HepG2 (cell line): ENCODE results near the gene NRAP. TPM values are rescaled to one million over a fixed set of nuclear protein-coding genes. Genes with fewer than 3 reads are reported as not detected.
A peak's percentile ranks its signal among the peaks of the same experiment; 100 is the strongest.

Experiments used
- ARNT2 ChIP-seq: sonication (generic); formaldehyde crosslinking; IDR thresholded peaks from 2 replicates; pipeline ENCODE4 v1.8.0; 2022; ENCODE audit warnings: mild to moderate bottlenecking, low read depth, missing genetic modification reagents, moderate library complexity
- ELF1 ChIP-seq: sonication (generic); formaldehyde crosslinking; IDR thresholded peaks from 2 replicates; pipeline ENCODE4 v1.4.0; 2020; ENCODE audit warnings: missing genetic modification reagents
- FOXA3 ChIP-seq: IDR thresholded peaks from 2 replicates; pipeline ENCODE4 v1.6.1; 2016; ENCODE audit warnings: missing genetic modification reagents, missing compliant biosample characterization
- HES4 ChIP-seq: sonication (generic); formaldehyde crosslinking; IDR thresholded peaks from 2 replicates; pipeline ENCODE4 v1.9.0; 2021; ENCODE audit warnings: mild to moderate bottlenecking, missing genetic modification reagents, borderline replicate concordance
- KLF16 ChIP-seq, 2 experiments: sonication (generic) in 1 of 2; formaldehyde crosslinking in 1 of 2; IDR thresholded peaks; 2 replicates each; pipeline versions ENCODE4 v1.6.1 to v1.8.0; 2016 to 2023; ENCODE audit warnings: missing genetic modification reagents in 2 of 2, missing compliant biosample characterization in 1 of 2
- NCOA1 ChIP-seq: sonication (generic); formaldehyde crosslinking; IDR thresholded peaks from 2 replicates; pipeline ENCODE4 v1.9.0; 2021; ENCODE audit warnings: missing genetic modification reagents
- RFX3 ChIP-seq: IDR thresholded peaks from 2 replicates; pipeline ENCODE4 v1.6.1; 2016; ENCODE audit warnings: missing biosample characterization, missing genetic modification reagents
- RXRB ChIP-seq: IDR thresholded peaks from 2 replicates; pipeline ENCODE4 v1.6.1; 2016; ENCODE audit warnings: borderline replicate concordance, missing genetic modification reagents, missing compliant biosample characterization
- SAP130 ChIP-seq: IDR thresholded peaks from 2 replicates; pipeline ENCODE4 v1.6.1; 2016; ENCODE audit warnings: low read depth
- TCF7 ChIP-seq: sonication (generic); IDR thresholded peaks from 2 replicates; pipeline ENCODE4 v1.6.1; 2016; ENCODE audit warnings: antibody characterized with exemption, low read depth
- ZIK1 ChIP-seq: sonication (generic); formaldehyde crosslinking; IDR thresholded peaks from 2 replicates; pipeline ENCODE4 v1.5.0; 2020; ENCODE audit warnings: mild to moderate bottlenecking, low read depth, missing genetic modification reagents, borderline replicate concordance
- polyA plus RNA-seq, 8 experiments: library from polyadenylated mRNA; depleted of rRNA in 3 of 8; stranded (reverse) in 7 of 8; unstranded in 1 of 8; fragments of >200 nt; fragmentation: Illumina TruSeq in 4 of 8; extraction: Trizol in 4 of 8; gene quantifications; 2 replicates each; pipeline versions ENCODE4 v1.2.1 to v1.2.3, GENCODE V29; 2011 to 2016; ENCODE audit warnings: low read depth in 4 of 8, missing spikeins in 1 of 8, mixed read lengths in 1 of 8; ENCODE audit not compliant: insufficient read depth in 1 of 8
- total RNA-seq, 5 experiments: library from RNA; depleted of rRNA; stranded (reverse); fragments of >200 nt; fragmentation: Illumina TruSeq; extraction: Trizol; gene quantifications; 2 replicates each; pipeline ENCODE4 v1.2.3, GENCODE V29; 2016; ENCODE audit warnings: low read depth in 1 of 5
- TF ChIP-seq, protein P1 (sequence below): sonication (generic); formaldehyde crosslinking; IDR thresholded peaks from 2 replicates; pipeline ENCODE4; 2020; ENCODE audit warnings: missing genetic modification reagents, mild to moderate bottlenecking, borderline replicate concordance
- TF ChIP-seq, protein P2 (sequence below): sonication (generic); formaldehyde crosslinking; IDR thresholded peaks from 2 replicates; pipeline ENCODE4 v1.8.0; 2022; ENCODE audit warnings: mild to moderate bottlenecking, missing genetic modification reagents; ENCODE audit not compliant: insufficient replicate concordance
- TF ChIP-seq, protein P3 (sequence below): sonication (generic); formaldehyde crosslinking; IDR thresholded peaks from 2 replicates; pipeline ENCODE4 v1.5.1; 2020; ENCODE audit warnings: mild to moderate bottlenecking, missing genetic modification reagents, moderate library complexity
- TF ChIP-seq, protein P4 (sequence below): fragments of 450-650 bp; IDR thresholded peaks from 2 replicates; pipeline ENCODE4 v1.6.1; 2017; ENCODE audit warnings: mild to moderate bottlenecking
- TF ChIP-seq, protein P5 (sequence below): sonication (generic); formaldehyde crosslinking; IDR thresholded peaks from 2 replicates; pipeline ENCODE4 v1.5.1; 2020; ENCODE audit warnings: missing genetic modification reagents, mild to moderate bottlenecking, borderline replicate concordance
- TF ChIP-seq, protein P6 (sequence below): sonication (generic); formaldehyde crosslinking; IDR thresholded peaks from 2 replicates; pipeline ENCODE4 v1.5.0; 2020; ENCODE audit warnings: missing genetic modification reagents

NRAP gene
- total and polyA plus RNA-seq, 2 of the 13 experiments (the other 11 are each of a cell fraction or from before 2014, with no cell fraction given) = not detected

DNA sequence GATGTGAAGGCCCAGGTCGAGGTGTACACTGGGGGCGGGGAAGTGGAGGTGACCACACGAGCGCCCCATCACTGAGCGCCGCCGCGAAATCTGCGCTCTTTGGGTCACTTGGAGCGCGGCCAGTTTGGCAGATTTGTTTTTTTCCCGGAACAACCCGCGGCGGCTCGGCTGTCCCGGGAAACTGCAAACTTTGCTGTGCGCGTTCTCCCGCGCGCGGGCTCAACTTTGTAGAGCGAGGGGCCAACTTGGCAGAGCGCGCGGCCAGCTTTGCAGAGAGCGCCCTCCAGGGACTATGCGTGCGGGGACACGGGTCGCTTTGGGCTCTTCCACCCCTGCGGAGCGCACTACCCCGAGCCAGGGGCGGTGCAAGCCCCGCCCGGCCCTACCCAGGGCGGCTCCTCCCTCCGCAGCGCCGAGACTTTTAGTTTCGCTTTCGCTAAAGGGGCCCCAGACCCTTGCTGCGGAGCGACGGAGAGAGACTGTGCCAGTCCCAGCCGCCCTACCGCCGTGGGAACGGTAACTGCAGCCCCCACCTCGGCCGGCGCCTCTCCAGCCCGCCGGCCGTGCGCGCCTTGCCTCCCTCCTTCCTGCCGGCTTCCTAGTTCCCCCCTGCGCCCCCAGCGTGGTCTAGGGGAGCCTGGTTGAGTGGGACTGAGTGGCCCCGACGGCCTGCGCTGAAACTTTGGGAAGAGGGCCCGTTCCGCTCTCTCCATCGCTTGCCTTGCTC lies 15.8 kb upstream of the NRAP start, which contains the start of gene CASP7 (continued):
- TF ChIP-seq, protein P1, sequence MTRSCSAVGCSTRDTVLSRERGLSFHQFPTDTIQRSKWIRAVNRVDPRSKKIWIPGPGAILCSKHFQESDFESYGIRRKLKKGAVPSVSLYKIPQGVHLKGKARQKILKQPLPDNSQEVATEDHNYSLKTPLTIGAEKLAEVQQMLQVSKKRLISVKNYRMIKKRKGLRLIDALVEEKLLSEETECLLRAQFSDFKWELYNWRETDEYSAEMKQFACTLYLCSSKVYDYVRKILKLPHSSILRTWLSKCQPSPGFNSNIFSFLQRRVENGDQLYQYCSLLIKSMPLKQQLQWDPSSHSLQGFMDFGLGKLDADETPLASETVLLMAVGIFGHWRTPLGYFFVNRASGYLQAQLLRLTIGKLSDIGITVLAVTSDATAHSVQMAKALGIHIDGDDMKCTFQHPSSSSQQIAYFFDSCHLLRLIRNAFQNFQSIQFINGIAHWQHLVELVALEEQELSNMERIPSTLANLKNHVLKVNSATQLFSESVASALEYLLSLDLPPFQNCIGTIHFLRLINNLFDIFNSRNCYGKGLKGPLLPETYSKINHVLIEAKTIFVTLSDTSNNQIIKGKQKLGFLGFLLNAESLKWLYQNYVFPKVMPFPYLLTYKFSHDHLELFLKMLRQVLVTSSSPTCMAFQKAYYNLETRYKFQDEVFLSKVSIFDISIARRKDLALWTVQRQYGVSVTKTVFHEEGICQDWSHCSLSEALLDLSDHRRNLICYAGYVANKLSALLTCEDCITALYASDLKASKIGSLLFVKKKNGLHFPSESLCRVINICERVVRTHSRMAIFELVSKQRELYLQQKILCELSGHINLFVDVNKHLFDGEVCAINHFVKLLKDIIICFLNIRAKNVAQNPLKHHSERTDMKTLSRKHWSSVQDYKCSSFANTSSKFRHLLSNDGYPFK (CRISPR knock-in tag) = no peak; the same call in 1 of the 2 replicates
- TF ChIP-seq NCOA1 (CRISPR knock-in tag) (no peak), ZIK1 (CRISPR knock-in tag) (no peak; the same call in 1 of the 2 replicates), TCF7 (no peak), SAP130 (CRISPR knock-in tag) (peak; percentile 81), ELF1 (CRISPR knock-in tag) (no peak), RXRB (peak; percentile 18; the same call in 1 of the 2 replicates), ARNT2 (CRISPR knock-in tag) (0 out of 2 replicates have a peak, but pooled peaks have one; percentile 29), HES4 (CRISPR knock-in tag) (peak; percentile 14; the same call in 1 of the 2 replicates), FOXA3 (CRISPR knock-in tag) (no peak), KLF16 (CRISPR knock-in tag; IDR thresholded peaks at IDR 0.05) (no peak), RFX3 (CRISPR knock-in tag) (no peak)
- TF ChIP-seq, protein P2, sequence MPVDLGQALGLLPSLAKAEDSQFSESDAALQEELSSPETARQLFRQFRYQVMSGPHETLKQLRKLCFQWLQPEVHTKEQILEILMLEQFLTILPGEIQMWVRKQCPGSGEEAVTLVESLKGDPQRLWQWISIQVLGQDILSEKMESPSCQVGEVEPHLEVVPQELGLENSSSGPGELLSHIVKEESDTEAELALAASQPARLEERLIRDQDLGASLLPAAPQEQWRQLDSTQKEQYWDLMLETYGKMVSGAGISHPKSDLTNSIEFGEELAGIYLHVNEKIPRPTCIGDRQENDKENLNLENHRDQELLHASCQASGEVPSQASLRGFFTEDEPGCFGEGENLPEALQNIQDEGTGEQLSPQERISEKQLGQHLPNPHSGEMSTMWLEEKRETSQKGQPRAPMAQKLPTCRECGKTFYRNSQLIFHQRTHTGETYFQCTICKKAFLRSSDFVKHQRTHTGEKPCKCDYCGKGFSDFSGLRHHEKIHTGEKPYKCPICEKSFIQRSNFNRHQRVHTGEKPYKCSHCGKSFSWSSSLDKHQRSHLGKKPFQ (CRISPR knock-in tag) = no peak
- TF ChIP-seq, protein P3, sequence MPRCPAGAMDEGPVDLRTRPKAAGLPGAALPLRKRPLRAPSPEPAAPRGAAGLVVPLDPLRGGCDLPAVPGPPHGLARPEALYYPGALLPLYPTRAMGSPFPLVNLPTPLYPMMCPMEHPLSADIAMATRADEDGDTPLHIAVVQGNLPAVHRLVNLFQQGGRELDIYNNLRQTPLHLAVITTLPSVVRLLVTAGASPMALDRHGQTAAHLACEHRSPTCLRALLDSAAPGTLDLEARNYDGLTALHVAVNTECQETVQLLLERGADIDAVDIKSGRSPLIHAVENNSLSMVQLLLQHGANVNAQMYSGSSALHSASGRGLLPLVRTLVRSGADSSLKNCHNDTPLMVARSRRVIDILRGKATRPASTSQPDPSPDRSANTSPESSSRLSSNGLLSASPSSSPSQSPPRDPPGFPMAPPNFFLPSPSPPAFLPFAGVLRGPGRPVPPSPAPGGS = no peak; the same call in 1 of the 2 replicates
- TF ChIP-seq, protein P4, sequence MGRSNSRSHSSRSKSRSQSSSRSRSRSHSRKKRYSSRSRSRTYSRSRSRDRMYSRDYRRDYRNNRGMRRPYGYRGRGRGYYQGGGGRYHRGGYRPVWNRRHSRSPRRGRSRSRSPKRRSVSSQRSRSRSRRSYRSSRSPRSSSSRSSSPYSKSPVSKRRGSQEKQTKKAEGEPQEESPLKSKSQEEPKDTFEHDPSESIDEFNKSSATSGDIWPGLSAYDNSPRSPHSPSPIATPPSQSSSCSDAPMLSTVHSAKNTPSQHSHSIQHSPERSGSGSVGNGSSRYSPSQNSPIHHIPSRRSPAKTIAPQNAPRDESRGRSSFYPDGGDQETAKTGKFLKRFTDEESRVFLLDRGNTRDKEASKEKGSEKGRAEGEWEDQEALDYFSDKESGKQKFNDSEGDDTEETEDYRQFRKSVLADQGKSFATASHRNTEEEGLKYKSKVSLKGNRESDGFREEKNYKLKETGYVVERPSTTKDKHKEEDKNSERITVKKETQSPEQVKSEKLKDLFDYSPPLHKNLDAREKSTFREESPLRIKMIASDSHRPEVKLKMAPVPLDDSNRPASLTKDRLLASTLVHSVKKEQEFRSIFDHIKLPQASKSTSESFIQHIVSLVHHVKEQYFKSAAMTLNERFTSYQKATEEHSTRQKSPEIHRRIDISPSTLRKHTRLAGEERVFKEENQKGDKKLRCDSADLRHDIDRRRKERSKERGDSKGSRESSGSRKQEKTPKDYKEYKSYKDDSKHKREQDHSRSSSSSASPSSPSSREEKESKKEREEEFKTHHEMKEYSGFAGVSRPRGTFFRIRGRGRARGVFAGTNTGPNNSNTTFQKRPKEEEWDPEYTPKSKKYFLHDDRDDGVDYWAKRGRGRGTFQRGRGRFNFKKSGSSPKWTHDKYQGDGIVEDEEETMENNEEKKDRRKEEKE = no peak
- TF ChIP-seq, protein P5, sequence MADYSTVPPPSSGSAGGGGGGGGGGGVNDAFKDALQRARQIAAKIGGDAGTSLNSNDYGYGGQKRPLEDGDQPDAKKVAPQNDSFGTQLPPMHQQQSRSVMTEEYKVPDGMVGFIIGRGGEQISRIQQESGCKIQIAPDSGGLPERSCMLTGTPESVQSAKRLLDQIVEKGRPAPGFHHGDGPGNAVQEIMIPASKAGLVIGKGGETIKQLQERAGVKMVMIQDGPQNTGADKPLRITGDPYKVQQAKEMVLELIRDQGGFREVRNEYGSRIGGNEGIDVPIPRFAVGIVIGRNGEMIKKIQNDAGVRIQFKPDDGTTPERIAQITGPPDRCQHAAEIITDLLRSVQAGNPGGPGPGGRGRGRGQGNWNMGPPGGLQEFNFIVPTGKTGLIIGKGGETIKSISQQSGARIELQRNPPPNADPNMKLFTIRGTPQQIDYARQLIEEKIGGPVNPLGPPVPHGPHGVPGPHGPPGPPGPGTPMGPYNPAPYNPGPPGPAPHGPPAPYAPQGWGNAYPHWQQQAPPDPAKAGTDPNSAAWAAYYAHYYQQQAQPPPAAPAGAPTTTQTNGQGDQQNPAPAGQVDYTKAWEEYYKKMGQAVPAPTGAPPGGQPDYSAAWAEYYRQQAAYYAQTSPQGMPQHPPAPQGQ (CRISPR knock-in tag) = no peak
- TF ChIP-seq, protein P6, sequence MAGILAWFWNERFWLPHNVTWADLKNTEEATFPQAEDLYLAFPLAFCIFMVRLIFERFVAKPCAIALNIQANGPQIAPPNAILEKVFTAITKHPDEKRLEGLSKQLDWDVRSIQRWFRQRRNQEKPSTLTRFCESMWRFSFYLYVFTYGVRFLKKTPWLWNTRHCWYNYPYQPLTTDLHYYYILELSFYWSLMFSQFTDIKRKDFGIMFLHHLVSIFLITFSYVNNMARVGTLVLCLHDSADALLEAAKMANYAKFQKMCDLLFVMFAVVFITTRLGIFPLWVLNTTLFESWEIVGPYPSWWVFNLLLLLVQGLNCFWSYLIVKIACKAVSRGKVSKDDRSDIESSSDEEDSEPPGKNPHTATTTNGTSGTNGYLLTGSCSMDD (CRISPR knock-in tag) = no peak
